HG03135 (cell line): ENCODE measurements around the gene PCDHB4.
"Not testable (repeated sequence)": the region's sequence is repeated elsewhere in the genome, so short reads cannot be mapped to it uniquely, and the experiment has no call there.

Experiments used
- ATAC-seq: cut with Tn5 transposase; IDR thresholded peaks from one replicate; pipeline ENCODE4 v1.9.1; 2021; ENCODE audit warnings: mild to moderate bottlenecking, moderate library complexity; ENCODE audit not compliant: unreplicated experiment

The PCDHB4 gene

DNA sequence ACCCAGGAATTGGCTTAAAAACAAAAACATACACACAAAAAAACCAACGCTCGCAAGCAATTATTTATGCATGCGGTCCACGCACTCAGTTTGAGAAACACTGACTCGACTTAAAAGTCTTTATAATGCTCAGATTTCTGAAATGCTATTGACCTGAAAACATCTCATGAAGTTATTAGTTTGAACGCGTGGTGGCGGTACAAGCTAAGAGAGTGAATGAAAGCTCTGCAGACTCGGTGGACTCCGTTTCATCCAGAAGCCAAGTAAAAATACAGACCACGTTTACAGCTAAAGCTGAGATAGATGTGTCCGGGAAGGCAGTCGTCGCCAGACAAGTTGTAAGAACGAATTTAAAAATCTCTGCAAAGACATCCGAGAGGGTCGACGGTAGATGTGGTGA lies 28.2 kb downstream of the PCDHB4 start, which contains the start of gene PCDHB6:
Gene PCDHB6, plus strand, starts transcription at position 246 of the 400 bp plus-strand sequence. CDS start 201 bp downstream, outside the sequence.
- ATAC-seq, result no peak

DNA sequence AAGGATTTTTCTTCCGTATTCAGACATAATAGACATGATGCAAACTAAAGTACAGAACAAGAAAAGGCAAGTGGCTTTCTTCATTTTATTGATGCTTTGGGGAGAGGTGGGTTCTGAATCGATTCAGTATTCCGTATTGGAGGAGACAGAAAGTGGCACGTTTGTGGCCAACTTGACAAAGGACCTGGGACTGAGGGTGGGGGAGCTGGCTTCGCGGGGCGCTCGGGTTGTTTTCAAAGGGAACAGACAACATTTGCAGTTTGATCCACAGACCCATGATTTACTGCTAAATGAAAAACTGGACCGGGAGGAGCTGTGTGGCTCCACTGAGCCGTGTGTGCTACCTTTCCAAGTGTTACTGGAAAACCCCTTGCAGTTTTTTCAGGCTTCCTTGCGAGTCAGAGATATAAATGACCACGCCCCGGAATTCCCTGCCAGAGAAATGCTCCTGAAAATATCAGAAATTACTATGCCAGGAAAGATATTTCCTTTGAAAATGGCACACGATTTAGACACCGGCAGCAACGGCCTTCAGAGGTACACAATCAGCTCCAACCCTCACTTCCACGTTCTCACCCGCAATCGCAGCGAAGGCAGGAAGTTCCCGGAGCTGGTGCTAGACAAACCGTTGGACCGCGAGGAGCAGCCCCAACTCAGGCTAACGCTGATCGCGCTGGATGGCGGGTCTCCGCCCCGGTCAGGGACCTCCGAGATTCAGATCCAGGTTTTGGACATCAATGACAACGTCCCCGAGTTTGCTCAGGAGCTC lies 28.8 kb downstream of the PCDHB4 start:
- no peak for ATAC-seq

DNA sequence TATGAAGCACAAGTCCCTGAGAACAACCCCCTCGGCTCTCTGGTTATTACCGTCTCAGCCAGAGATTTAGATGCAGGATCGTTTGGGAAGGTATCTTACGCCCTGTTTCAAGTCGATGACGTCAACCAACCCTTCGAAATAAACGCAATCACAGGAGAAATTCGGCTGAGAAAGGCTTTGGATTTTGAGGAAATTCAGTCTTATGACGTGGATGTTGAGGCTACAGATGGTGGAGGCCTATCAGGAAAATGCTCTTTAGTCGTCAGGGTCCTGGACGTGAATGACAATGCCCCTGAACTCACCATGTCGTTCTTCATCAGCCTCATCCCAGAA lies 29.3 kb downstream of the PCDHB4 start:
- no peak for ATAC-seq

DNA sequence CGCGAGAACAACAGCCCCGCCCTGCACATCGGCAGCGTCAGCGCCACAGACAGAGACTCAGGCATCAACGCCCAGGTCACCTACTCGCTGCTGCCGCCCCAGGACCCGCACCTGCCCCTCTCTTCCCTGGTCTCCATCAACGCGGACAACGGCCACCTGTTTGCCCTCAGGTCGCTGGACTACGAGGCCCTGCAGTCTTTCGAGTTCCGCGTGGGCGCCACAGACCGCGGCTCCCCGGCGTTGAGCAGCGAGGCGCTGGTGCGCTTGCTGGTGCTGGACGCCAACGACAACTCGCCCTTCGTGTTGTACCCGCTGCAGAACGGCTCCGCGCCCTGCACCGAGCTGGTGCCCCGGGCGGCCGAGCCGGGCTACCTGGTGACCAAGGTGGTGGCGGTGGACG lies 30.0 kb downstream of the PCDHB4 start:
- not testable (repeated sequence) for ATAC-seq

DNA sequence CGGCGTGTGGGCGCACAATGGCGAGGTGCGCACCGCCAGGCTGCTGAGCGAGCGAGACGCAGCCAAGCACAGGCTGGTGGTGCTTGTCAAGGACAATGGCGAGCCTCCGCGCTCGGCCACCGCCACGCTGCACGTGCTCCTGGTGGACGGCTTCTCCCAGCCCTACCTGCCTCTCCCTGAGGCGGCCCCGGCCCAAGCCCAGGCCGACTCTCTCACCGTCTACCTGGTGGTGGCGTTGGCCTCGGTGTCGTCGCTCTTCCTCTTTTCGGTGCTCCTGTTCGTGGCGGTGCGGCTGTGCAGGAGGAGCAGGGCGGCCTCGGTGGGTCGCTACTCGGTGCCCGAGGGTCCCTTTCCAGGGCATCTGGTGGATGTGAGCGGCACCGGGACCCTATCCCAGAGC lies 30.5 kb downstream of the PCDHB4 start:
- ATAC-seq, result not testable (repeated sequence)

DNA sequence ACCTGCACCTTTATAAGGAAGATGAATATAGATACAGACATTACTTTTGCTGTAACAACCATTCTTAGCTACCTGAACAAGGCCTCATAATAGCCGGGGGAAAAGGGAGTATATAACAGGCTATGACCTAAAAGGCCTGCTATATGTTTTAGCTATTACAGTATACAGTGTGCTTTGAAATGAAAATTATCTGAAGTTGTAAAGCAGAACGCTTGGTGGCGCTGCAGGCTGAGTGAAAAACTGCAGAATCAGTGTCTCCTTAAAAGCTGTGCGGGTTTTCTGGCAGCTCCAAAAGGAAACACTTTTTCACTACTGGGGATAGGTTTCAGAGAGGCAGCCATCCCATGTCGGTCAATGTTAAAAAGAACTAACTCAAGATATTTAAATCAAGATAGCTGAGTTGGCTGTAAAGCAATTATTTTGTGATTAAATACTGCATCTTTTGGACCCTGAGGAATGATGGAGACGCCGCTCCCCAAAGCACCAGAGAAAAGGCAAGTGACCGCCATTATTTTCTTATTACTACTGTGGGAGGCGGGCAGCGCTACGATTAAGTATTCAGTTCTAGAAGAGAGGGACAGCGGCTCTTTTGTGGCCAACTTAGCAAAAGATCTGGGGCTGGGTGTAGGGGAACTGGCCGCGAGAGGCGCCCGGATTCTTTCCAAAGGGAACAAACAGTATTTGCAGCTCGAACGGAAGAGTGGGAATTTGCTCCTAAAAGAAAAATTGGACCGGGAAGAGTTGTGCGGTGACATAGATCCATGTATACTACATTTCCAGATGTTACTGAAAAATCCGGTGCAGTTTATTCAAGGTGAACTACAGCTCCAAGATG lies 34.1 kb downstream of the PCDHB4 start:
- ATAC-seq, result no peak

DNA sequence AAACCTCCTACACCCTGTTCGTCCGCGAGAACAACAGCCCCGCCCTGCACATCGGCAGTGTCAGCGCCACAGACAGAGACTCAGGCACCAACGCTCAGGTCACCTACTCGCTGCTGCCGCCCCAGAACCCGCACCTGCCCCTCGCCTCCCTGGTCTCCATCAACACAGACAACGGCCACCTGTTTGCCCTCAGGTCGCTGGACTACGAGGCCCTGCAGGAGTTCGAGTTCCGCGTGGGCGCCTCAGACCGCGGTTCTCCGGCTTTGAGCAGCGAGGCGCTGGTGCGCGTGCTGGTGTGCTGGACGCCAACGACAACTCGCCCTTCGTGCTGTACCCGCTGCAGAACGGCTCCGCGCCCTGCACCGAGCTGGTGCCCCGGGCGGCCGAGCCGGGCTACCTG lies 35.7 kb downstream of the PCDHB4 start:
- ATAC-seq, result not testable (repeated sequence)

DNA sequence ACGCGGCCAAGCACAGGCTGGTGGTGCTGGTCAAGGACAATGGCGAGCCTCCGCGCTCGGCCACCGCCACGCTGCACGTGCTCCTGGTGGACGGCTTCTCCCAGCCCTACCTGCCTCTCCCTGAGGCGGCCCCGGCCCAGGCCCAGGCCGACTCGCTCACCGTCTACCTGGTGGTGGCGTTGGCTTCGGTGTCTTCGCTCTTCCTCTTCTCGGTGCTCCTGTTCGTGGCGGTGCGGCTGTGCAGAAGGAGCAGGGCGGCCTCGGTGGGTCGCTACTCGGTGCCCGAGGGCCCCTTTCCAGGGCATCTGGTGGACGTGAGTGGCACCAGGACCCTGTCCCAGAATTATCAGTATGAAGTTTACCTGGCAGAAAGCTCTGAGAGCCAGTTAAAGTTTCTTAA lies 36.3 kb downstream of the PCDHB4 start:
- not testable (repeated sequence) for ATAC-seq

DNA sequence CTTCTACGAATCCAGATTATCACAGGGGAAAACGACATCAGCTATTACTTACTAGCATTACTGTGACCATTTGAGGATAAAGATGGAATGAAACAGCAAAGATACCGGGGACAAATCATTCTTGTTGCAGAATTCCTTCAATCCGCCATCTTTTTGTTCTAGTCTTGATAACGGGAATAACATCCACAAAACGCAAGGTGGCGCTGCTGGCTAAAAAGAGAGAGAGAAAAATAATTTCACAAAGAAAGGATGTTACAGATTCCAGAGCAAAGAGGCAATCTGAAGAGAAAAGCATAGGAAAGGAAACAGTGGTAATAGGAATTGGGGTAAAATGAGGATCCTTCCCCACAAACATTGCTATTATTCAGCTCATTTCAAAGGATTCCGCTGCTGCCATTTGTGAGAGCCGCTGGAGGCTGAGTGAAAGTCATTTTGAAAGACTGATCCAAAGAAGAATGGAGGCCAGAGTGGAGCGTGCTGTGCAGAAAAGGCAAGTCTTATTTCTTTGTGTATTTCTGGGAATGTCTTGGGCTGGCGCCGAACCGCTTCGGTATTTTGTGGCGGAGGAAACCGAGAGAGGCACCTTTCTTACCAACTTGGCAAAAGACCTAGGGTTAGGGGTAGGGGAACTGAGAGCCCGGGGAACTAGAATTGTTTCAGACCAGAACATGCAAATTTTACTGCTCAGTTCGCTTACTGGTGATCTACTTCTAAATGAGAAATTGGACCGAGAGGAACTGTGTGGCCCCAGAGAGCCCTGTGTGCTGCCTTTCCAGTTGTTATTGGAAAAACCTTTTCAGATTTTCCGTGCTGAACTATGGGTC lies 51.0 kb downstream of the PCDHB4 start, which contains the start of gene PCDHB7:
Gene PCDHB7, plus strand, starts transcription at position 264 of the 824 bp plus-strand sequence. Its CDS starts 192 bp downstream, at position 456.
- ATAC-seq, result no peak

DNA sequence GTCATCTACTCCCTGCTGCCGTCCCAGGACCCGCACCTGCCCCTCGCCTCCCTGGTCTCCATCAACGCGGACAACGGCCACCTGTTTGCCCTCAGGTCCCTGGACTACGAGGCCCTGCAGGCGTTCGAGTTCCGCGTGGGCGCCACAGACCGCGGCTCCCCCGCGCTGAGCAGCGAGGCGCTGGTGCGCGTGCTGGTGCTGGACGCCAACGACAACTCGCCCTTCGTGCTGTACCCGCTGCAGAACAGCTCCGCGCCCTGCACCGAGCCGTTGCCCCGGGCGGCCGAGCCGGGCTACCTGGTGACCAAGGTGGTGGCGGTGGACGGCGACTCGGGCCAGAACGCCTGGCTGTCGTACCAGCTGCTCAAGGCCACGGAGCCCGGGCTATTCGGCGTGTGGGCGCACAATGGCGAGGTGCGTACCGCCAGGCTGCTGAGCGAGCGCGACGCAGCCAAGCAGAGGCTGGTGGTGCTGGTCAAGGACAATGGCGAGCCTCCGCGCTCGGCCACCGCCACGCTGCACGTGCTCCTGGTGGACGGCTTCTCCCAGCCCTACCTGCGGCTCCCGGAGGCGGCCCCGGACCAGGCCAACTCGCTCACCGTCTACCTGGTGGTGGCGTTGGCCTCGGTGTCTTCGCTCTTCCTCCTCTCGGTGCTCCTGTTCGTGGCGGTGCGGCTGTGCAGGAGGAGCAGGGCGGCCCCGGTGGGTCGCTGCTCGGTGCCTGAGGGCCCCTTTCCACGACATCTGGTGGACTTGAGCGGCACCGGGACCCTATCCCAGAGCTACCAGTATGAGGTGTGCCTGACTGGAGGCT lies 52.9 kb downstream of the PCDHB4 start:
- ATAC-seq, result not testable (repeated sequence)
